SU-DHL-6 (cell line): ENCODE results near the gene SETDB1.
A peak's percentile ranks its signal among the peaks of the same experiment; 100 is the strongest.

ENCODE experiments used
- CTCF ChIP-seq: fragments of 200-600 bp; sonication (generic); IDR thresholded peaks from one replicate; pipeline ENCODE4 v1.5.1; 2017; ENCODE audit warnings: antibody characterized with exemption, mild to moderate bottlenecking, low read length, moderate library complexity; ENCODE audit not compliant: insufficient read depth, poor library complexity, severe bottlenecking
- EZH2phosphoT487 ChIP-seq: fragments of 200-600 bp; sonication (generic), shearing (Covaris generic); conservative IDR thresholded peaks from 2 replicates; pipeline ENCODE4 v1.6.1; 2018; ENCODE audit warnings: mild to moderate bottlenecking, antibody characterized with exemption, low read length, moderate library complexity, mixed read lengths

- TF ChIP-seq CTCF (peak; percentile 100), EZH2phosphoT487 (no peak)
Observed at GRCh38 chr1:150979092-150980056, 53.2 kb downstream of the SETDB1 start.
